Omental fat pad (tissue), 4 donors: ENCODE results near the gene USP22. TPM values are rescaled to one million over a fixed set of nuclear protein-coding genes. Genes with fewer than 3 reads are reported as not detected.
A peak's percentile ranks its signal among the peaks of the same experiment; 100 is the strongest.

ENCODE experiments used
- ATAC-seq: fragments of 150-250 bp; one replicate; pipeline ENCODE4 v1.9.1; 2016; ENCODE audit warnings: mild to moderate bottlenecking, moderate library complexity; ENCODE audit not compliant: low FRiP score
- DNase-seq: peaks from one replicate; pipeline ENCODE4 v3.0.0-alpha.2; 2019; ENCODE audit warnings: low spot score
- CTCF ChIP-seq, 3 donors: fragments of 450-650 bp; IDR thresholded peaks; one replicate each; pipeline ENCODE4 v1.5.1; 2016 to 2017; ENCODE audit warnings: antibody characterized with exemption in 3 of 3, mild to moderate bottlenecking in 3 of 3, moderate library complexity in 2 of 3
- total RNA-seq, 4 donors: library from RNA; depleted of rRNA; stranded (reverse); fragments of >200 nt; gene quantifications; one replicate each; pipeline ENCODE4 v1.1.0, GENCODE V29; 2016

USP22 gene
- total RNA-seq, 4 donors from 2014 or later, result 99.1 to 121 (median 109) TPM

GRCh38 chr17:21029036-21029435 is 13.8 kb downstream of the USP22 start:
- DNase-seq (no peak), ATAC-seq (peak; percentile 68)
- TF ChIP-seq CTCF (IDR thresholded peaks at IDR 0.05), result no peak

GRCh38 chr17:21028192-21028591 is 14.6 kb downstream of the USP22 start:
- no peak for TF ChIP-seq CTCF (IDR thresholded peaks at IDR 0.05)
- ATAC-seq (no peak), DNase-seq (no peak)

GRCh38 chr17:21027031-21027430 is 15.8 kb downstream of the USP22 start:
- ATAC-seq (no peak), DNase-seq (no peak)
- TF ChIP-seq CTCF (IDR thresholded peaks at IDR 0.05), result no peak

- ATAC-seq (no peak), DNase-seq (no peak)
- no peak for TF ChIP-seq CTCF (IDR thresholded peaks at IDR 0.05)
Measured at GRCh38 chr17:21025451-21025850, 17.4 kb downstream of the USP22 start.

- DNase-seq (no peak), ATAC-seq (no peak)
- no peak for TF ChIP-seq CTCF (IDR thresholded peaks at IDR 0.05)
Measured at GRCh38 chr17:21024024-21024423, 18.8 kb downstream of the USP22 start.

- DNase-seq, result no peak
- no peak for TF ChIP-seq CTCF (IDR thresholded peaks at IDR 0.05)
- ATAC-seq, result no peak
Measured at GRCh38 chr17:21021208-21021803, 21.5 kb downstream of the USP22 start.

- ATAC-seq, result no peak
- DNase-seq, result no peak
Measured at GRCh38 chr17:21020622-21021021, 22.2 kb downstream of the USP22 start.

More at GRCh38 chr17:21020622-21021021, 22.2 kb downstream of the USP22 start:
- TF ChIP-seq CTCF (IDR thresholded peaks at IDR 0.05), result no peak
